ENCODE results near the gene GNAQ. TPM values are rescaled to one million over a fixed set of nuclear protein-coding genes. Genes with fewer than 3 reads are reported as not detected.

Gene GNAQ
- total RNA-seq, 3 donors from 2014 or later (not counting 1 experiment from before 2014, with no cell fraction given) = 17.8 to 51.6 (median 24.5) TPM

GRCh38 chr9:77872177-77872576 lies 159.4 kb downstream of the GNAQ start:
- no peaks in the 10 kb centered on the region for H3K9me3 Mint-ChIP-seq
- Histone ChIP-seq H3K4me1 (ENCODE audit: control insufficient read depth, insufficient read depth, low read length) (no peaks in the 10 kb centered on the region), H3K36me3 (ENCODE audit: control insufficient read depth, insufficient read depth, low read length) (no peaks in the 10 kb centered on the region), H3K4me3 (ENCODE audit: low read length) (no peak overlapping the region), H3K27me3 (ENCODE audit: control insufficient read depth, insufficient read depth, low read length) (no peaks in the 10 kb centered on the region), H3K27ac (ENCODE audit: low read length) (no peak overlapping the region), H3K9me3 (ENCODE audit: control insufficient read depth, insufficient read depth, low read length) (no peaks in the 10 kb centered on the region)
- ATAC-seq = no peak
- no peaks in the 10 kb centered on the region for H3K36me3 Mint-ChIP-seq
- H3K27ac Mint-ChIP-seq = no peak overlapping the region
- H3K4me3 Mint-ChIP-seq = no peak overlapping the region
- TF ChIP-seq CTCF (IDR thresholded peaks at IDR 0.05) = no peak
- no peaks in the 10 kb centered on the region for H3K4me1 Mint-ChIP-seq
- intact Hi-C loops (cut with micrococcal nuclease) = no loop called here
- no peak for DNase-seq
- H3K27me3 Mint-ChIP-seq (ENCODE audit: low read depth in 2 of 2) = peaks cover 0 to 3% of the 10 kb centered on the region in 2 donors

- Mint-ChIP-seq H3K4me3 (no peak overlapping the region), H3K27ac (no peak overlapping the region), H3K4me1 (no peaks in the 10 kb centered on the region), H3K27me3 (ENCODE audit: low read depth in 2 of 2) (peaks cover 0 to 3% of the 10 kb centered on the region in 2 donors), H3K9me3 (no peaks in the 10 kb centered on the region), H3K36me3 (no peaks in the 10 kb centered on the region)
- Histone ChIP-seq H3K4me1 (ENCODE audit: control insufficient read depth, insufficient read depth, low read length) (no peaks in the 10 kb centered on the region), H3K9me3 (ENCODE audit: control insufficient read depth, insufficient read depth, low read length) (no peaks in the 10 kb centered on the region), H3K27me3 (ENCODE audit: control insufficient read depth, insufficient read depth, low read length) (no peaks in the 10 kb centered on the region), H3K4me3 (ENCODE audit: low read length) (no peak overlapping the region), H3K36me3 (ENCODE audit: control insufficient read depth, insufficient read depth, low read length) (no peaks in the 10 kb centered on the region), H3K27ac (ENCODE audit: low read length) (no peak overlapping the region)
- WGBS (ENCODE audit: insufficient coverage) = no CpG with 5 or more reads among the region's 1 CpG
- no peak for TF ChIP-seq CTCF (IDR thresholded peaks at IDR 0.05)
- ATAC-seq (no peak), DNase-seq (no peak)
- intact Hi-C loops (cut with micrococcal nuclease) = no loop called here
Measured at GRCh38 chr9:77871483-77871882, 160.1 kb downstream of the GNAQ start.

GRCh38 chr9:77866878-77867277 lies 164.7 kb downstream of the GNAQ start:
- Histone ChIP-seq H3K27ac (ENCODE audit: low read length) (no peak overlapping the region), H3K9me3 (ENCODE audit: control insufficient read depth, insufficient read depth, low read length) (no peaks in the 10 kb centered on the region), H3K36me3 (ENCODE audit: control insufficient read depth, insufficient read depth, low read length) (no peaks in the 10 kb centered on the region), H3K4me3 (ENCODE audit: low read length) (no peak overlapping the region), H3K27me3 (ENCODE audit: control insufficient read depth, insufficient read depth, low read length) (no peaks in the 10 kb centered on the region), H3K4me1 (ENCODE audit: control insufficient read depth, insufficient read depth, low read length) (no peaks in the 10 kb centered on the region)
- no peaks in the 10 kb centered on the region for H3K27me3 Mint-ChIP-seq (ENCODE audit: low read depth in 2 of 2)
- intact Hi-C loops (cut with micrococcal nuclease) = no loop called here
- no peak for TF ChIP-seq CTCF (IDR thresholded peaks at IDR 0.05)
- H3K4me1 Mint-ChIP-seq = peaks cover 9 to 12% of the 10 kb centered on the region in 2 donors
- H3K36me3 Mint-ChIP-seq = no peaks in the 10 kb centered on the region
- H3K9me3 Mint-ChIP-seq = no peaks in the 10 kb centered on the region
- ATAC-seq = no peak
- no peak overlapping the region for H3K27ac Mint-ChIP-seq
- DNase-seq = no peak
- WGBS (ENCODE audit: insufficient coverage) = 100% methylated on average over 1 of the region's 1 CpG
- no peak overlapping the region for H3K4me3 Mint-ChIP-seq

GRCh38 chr9:77865385-77866047 lies 166.1 kb downstream of the GNAQ start:
- whole genome bisulfite sequencing (ENCODE audit: insufficient coverage) = 86% methylated on average over 4 of the region's 4 CpGs
- DNase-seq (no peak), ATAC-seq (no peak)
- Histone ChIP-seq H3K4me3 (ENCODE audit: low read length) (no peak overlapping the region), H3K27ac (ENCODE audit: low read length) (no peak overlapping the region), H3K4me1 (ENCODE audit: control insufficient read depth, insufficient read depth, low read length) (no peaks in the 10 kb centered on the region), H3K36me3 (ENCODE audit: control insufficient read depth, insufficient read depth, low read length) (no peaks in the 10 kb centered on the region), H3K9me3 (ENCODE audit: control insufficient read depth, insufficient read depth, low read length) (no peaks in the 10 kb centered on the region), H3K27me3 (ENCODE audit: control insufficient read depth, insufficient read depth, low read length) (no peaks in the 10 kb centered on the region)
- Mint-ChIP-seq H3K9me3 (no peaks in the 10 kb centered on the region), H3K27me3 (ENCODE audit: low read depth in 2 of 2) (no peaks in the 10 kb centered on the region), H3K36me3 (no peaks in the 10 kb centered on the region), H3K27ac (no peak overlapping the region), H3K4me3 (no peak overlapping the region), H3K4me1 (peaks cover 9 to 12% of the 10 kb centered on the region in 2 donors)
- intact Hi-C loops (cut with micrococcal nuclease) = no loop called here
- TF ChIP-seq CTCF (IDR thresholded peaks at IDR 0.05) = no peak

Data from natural killer cell (primary cell).